ENCODE results near the gene SPANXC.

GRCh38 chrX:141220342-141221008, 21.8 kb downstream of the SPANXC start:
- TF ChIP-seq CTCF (IDR thresholded peaks at IDR 0.05) (no peak), EZH2phosphoT487 (IDR thresholded peaks at IDR 0.05) (no peak)
